Measurements from ENCODE around the gene ANKRD13B. TPM values are rescaled to one million over a fixed set of nuclear protein-coding genes. Genes with fewer than 3 reads are reported as not detected.

Gene ANKRD13B
- total and polyA plus RNA-seq, 3 donors from 2014 or later: 32.8 to 59.8 (median 48.8) TPM

- H3K4me1 ChIP-seq: peaks cover 15% of the 10 kb centered on the region
- WGBS, 2 donors: 94 to 100% methylated on average over 8 to 37 of the region's 37 CpGs
- no peak for DNase-seq
- intact Hi-C loops (cut with DNase I; ENCODE audit: low total_unique reads): no loop called here
- H3K27me3 ChIP-seq: no peaks in the 10 kb centered on the region
- no peaks in the 10 kb centered on the region for H3K36me3 ChIP-seq (ENCODE audit: low read depth, missing control alignments)
- no peak for TF ChIP-seq CTCF (IDR thresholded peaks at IDR 0.05)
- H3K9me3 ChIP-seq: no peaks in the 10 kb centered on the region
- H3K4me3 ChIP-seq: no peak overlapping the region
- no peak overlapping the region for H3K27ac ChIP-seq
Measured at GRCh38 chr17:29576214-29577000, 16.5 kb upstream of the ANKRD13B start.

- no peak for TF ChIP-seq POLR2A (IDR thresholded peaks at IDR 0.05)
- no peaks in the 10 kb centered on the region for H3K36me3 ChIP-seq (ENCODE audit: low read depth, missing control alignments)
- no peak overlapping the region for H3K4me3 ChIP-seq
- intact Hi-C loops (cut with DNase I; ENCODE audit: low total_unique reads): no loop called here
- H3K4me1 ChIP-seq: peaks cover 13% of the 10 kb centered on the region
- no peaks in the 10 kb centered on the region for H3K9me3 ChIP-seq
- no peaks in the 10 kb centered on the region for H3K27me3 ChIP-seq
- no peak overlapping the region for H3K27ac ChIP-seq
- WGBS, 2 donors: 90 to 91% methylated on average over 2 to 9 of the region's 9 CpGs
- DNase-seq: no peak
Measured at GRCh38 chr17:29577001-29577370, 15.9 kb upstream of the ANKRD13B start.

- no peak overlapping the region for H3K27ac ChIP-seq
- TF ChIP-seq POLR2A (IDR thresholded peaks at IDR 0.05) (no peak), CTCF (IDR thresholded peaks at IDR 0.05) (no peak)
- no peak for DNase-seq
- no peak overlapping the region for H3K4me3 ChIP-seq
- 80 to 83% methylated on average over 3 to 16 of the region's 22 CpGs for WGBS, 2 donors
- H3K27me3 ChIP-seq: no peaks in the 10 kb centered on the region
- H3K36me3 ChIP-seq (ENCODE audit: low read depth, missing control alignments): no peaks in the 10 kb centered on the region
- intact Hi-C loops (cut with DNase I; ENCODE audit: low total_unique reads): no loop called here
- no peaks in the 10 kb centered on the region for H3K9me3 ChIP-seq
- peaks cover 6% of the 10 kb centered on the region for H3K4me1 ChIP-seq
Measured at GRCh38 chr17:29577385-29578211, 15.3 kb upstream of the ANKRD13B start.

- DNase-seq: no peak
- intact Hi-C loops (cut with DNase I; ENCODE audit: low total_unique reads): no loop called here
- TF ChIP-seq CTCF (IDR thresholded peaks at IDR 0.05) (no peak), POLR2A (IDR thresholded peaks at IDR 0.05) (no peak)
- Histone ChIP-seq H3K9me3 (no peaks in the 10 kb centered on the region), H3K4me3 (no peak overlapping the region), H3K36me3 (ENCODE audit: low read depth, missing control alignments) (no peaks in the 10 kb centered on the region), H3K27me3 (no peaks in the 10 kb centered on the region), H3K27ac (no peak overlapping the region), H3K4me1 (no peaks in the 10 kb centered on the region)
- WGBS, 2 donors: 87 to 95% methylated on average over 10 to 14 of the region's 14 CpGs
Measured at GRCh38 chr17:29578626-29579485, 14.1 kb upstream of the ANKRD13B start.
